B cell (primary cell): ENCODE measurements around the gene OR51D1. TPM values are rescaled to one million over a fixed set of nuclear protein-coding genes. Genes with fewer than 3 reads are reported as not detected.

Experiments used
- ATAC-seq: fragments of 200-7000 bp; cut with Tn5 transposase; one replicate; pipeline ENCODE4 v1.10.0; 2021; ENCODE audit warnings: low read depth, mild to moderate bottlenecking, moderate number of reproducible peaks, moderate library complexity
- CTCF ChIA-PET: fragments of 350-600 bp; sonication (Branson Sonifier 250); formaldehyde crosslinking; loops from one replicate; lab custom pipeline; 2021; ENCODE audit warnings: antibody characterized with exemption, inconsistent platforms; lab: Charles Lee
- POLR2A ChIA-PET: fragments of 350-600 bp; sonication (Branson Sonifier 250); formaldehyde crosslinking; loops from one replicate; lab custom pipeline; 2021; ENCODE audit warnings: antibody characterized with exemption; lab: Charles Lee
- DNase-seq: peaks from one replicate; pipeline ENCODE4 v3.0.0; 2013
- H2AFZ ChIP-seq: 2 replicates; pipeline ENCODE4 v1.6.1; 2012; ENCODE audit warnings: mild to moderate bottlenecking, low read depth, low read length; ENCODE audit not compliant: insufficient read depth, poor library complexity, severe bottlenecking
- H3K27ac ChIP-seq, 2 donors: 1 replicate in 1 of 2; 2 replicates in 1 of 2; pipeline ENCODE4 v1.5.1; 2012 to 2013; ENCODE audit warnings: low read length in 2 of 2, mild to moderate bottlenecking in 2 of 2, moderate library complexity in 1 of 2
- H3K27me3 ChIP-seq, 4 experiments: fragments of 200-600 bp in 1 of 4; sonication (generic) in 1 of 4; replicated peaks in 1 of 4; 1 replicate in 2 of 4; 2 replicates in 2 of 4; pipeline versions ENCODE4 v1.6.1 to v1.7.0; 2013 to 2016; ENCODE audit warnings: low read length in 3 of 4, mild to moderate bottlenecking in 2 of 4, mixed read lengths in 1 of 4, moderate library complexity in 1 of 4; ENCODE audit not compliant: insufficient read depth in 4 of 4, control insufficient read depth in 3 of 4; ENCODE audit errors: control extremely low read depth in 1 of 4
- H3K36me3 ChIP-seq, 2 experiments: replicated peaks in 1 of 2; 1 replicate in 1 of 2; 2 replicates in 1 of 2; pipeline versions ENCODE4 v1.6.1 to v1.7.1; 2013; ENCODE audit warnings: low read length in 1 of 2; ENCODE audit not compliant: insufficient read depth in 2 of 2, control insufficient read depth in 1 of 2; ENCODE audit errors: control extremely low read depth in 1 of 2, extremely low read depth in 1 of 2
- H3K4me1 ChIP-seq, 2 donors: fragments of 200-600 bp in 1 of 2; sonication (generic) in 1 of 2; 1 replicate in 1 of 2; 2 replicates in 1 of 2; pipeline versions ENCODE4 v1.5.1 to v1.6.1; 2013 to 2017; ENCODE audit warnings: low read length in 2 of 2; ENCODE audit not compliant: control insufficient read depth in 2 of 2, insufficient read depth in 2 of 2
- H3K4me2 ChIP-seq: replicated peaks from 2 replicates; pipeline ENCODE3; 2012; ENCODE audit warnings: mild to moderate bottlenecking, low read depth, low read length; ENCODE audit not compliant: poor library complexity, severe bottlenecking
- H3K4me3 ChIP-seq, 5 experiments: fragments of 200-600 bp in 1 of 5; sonication (generic) in 1 of 5; 1 replicate in 3 of 5; 2 replicates in 2 of 5; pipeline versions ENCODE4 v1.5.1 to v1.7.0; 2011 to 2016; ENCODE audit warnings: low read length in 4 of 5, mild to moderate bottlenecking in 4 of 5, low read depth in 2 of 5, control low read depth in 1 of 5, moderate library complexity in 1 of 5; ENCODE audit not compliant: insufficient read depth in 1 of 5; ENCODE audit errors: control extremely low read depth in 1 of 5, extremely low read depth in 1 of 5
- H3K79me2 ChIP-seq: fragments of 200-600 bp; sonication (generic); one replicate; pipeline ENCODE4 v1.6.0; 2016; ENCODE audit warnings: low read length; ENCODE audit not compliant: control insufficient read depth, insufficient read depth
- H3K9ac ChIP-seq: fragments of 200-600 bp; sonication (generic); 2 replicates; pipeline ENCODE4 v1.6.1; 2017; ENCODE audit warnings: mild to moderate bottlenecking, low read length, moderate library complexity
- H3K9me3 ChIP-seq, 3 donors: one replicate each; pipeline versions ENCODE4 v1.6.1 to v1.7.1; 2013; ENCODE audit warnings: low read length in 2 of 3; ENCODE audit not compliant: control insufficient read depth in 2 of 3, insufficient read depth in 1 of 3; ENCODE audit errors: control extremely low read depth in 1 of 3
- H4K20me1 ChIP-seq: 2 replicates; pipeline ENCODE4 v1.6.0; 2012; ENCODE audit warnings: mild to moderate bottlenecking, low read length; ENCODE audit not compliant: insufficient read depth, control insufficient read depth, poor library complexity, severe bottlenecking
- H3K27ac Mint-ChIP-seq: one replicate; pipeline ENCODE4 v1.8.0; 2021; ENCODE audit warnings: mixed read lengths
- H3K27me3 Mint-ChIP-seq: one replicate; pipeline ENCODE4 v1.8.0; 2021; ENCODE audit warnings: mixed read lengths
- H3K4me1 Mint-ChIP-seq: one replicate; pipeline ENCODE4 v1.8.0; 2021; ENCODE audit warnings: mixed read lengths
- H3K4me3 Mint-ChIP-seq: one replicate; pipeline ENCODE4 v1.8.0; 2021; ENCODE audit warnings: mixed read lengths
- H3K9me3 Mint-ChIP-seq: one replicate; pipeline ENCODE4 v1.8.0; 2022; ENCODE audit warnings: mixed read lengths; ENCODE audit not compliant: insufficient read depth
- EZH2 ChIP-seq: IDR thresholded peaks from 2 replicates; pipeline ENCODE4 v1.6.1; 2012; ENCODE audit warnings: borderline replicate concordance, low read depth, mild to moderate bottlenecking, moderate library complexity, low read length; ENCODE audit not compliant: insufficient read depth, poor library complexity, severe bottlenecking
- WGBS: methylation state at CpG from one replicate; pipeline ENCODE4 v1.1.5; 2013; ENCODE audit warnings: missing lambda C conversion rate; ENCODE audit not compliant: insufficient coverage; 5-methylcytosine and 5-hydroxymethylcytosine counted together
- intact Hi-C: fragments of 100-400 bp; cut with micrococcal nuclease; formaldehyde crosslinking; loops from one replicate; pipeline ENCODE4 v1.10.0; 2022
- polyA plus RNA-seq: library from polyadenylated mRNA; depleted of rRNA; stranded (reverse); fragments of >200 nt; gene quantifications from 2 replicates; pipeline ENCODE4 v1.2.3, GENCODE V29; 2012
- total RNA-seq, 2 donors: library from RNA; stranded (reverse); fragments of 120-200 nt in 1 of 2; gene quantifications; 1 replicate in 1 of 2; 2 replicates in 1 of 2; pipeline versions ENCODE4 v1.2.3 to v1.2.4, GENCODE V29; 2013 to 2022
- TF ChIP-seq, protein P1 (sequence below): fragments of 200-600 bp; IDR thresholded peaks from one replicate; pipeline ENCODE4 v1.8.0; 2022; ENCODE audit warnings: antibody characterized with exemption, mild to moderate bottlenecking

OR51D1 gene
- total and polyA plus RNA-seq, 2 donors (not counting 1 experiment from before 2014, with no cell fraction given), result not detected

DNA sequence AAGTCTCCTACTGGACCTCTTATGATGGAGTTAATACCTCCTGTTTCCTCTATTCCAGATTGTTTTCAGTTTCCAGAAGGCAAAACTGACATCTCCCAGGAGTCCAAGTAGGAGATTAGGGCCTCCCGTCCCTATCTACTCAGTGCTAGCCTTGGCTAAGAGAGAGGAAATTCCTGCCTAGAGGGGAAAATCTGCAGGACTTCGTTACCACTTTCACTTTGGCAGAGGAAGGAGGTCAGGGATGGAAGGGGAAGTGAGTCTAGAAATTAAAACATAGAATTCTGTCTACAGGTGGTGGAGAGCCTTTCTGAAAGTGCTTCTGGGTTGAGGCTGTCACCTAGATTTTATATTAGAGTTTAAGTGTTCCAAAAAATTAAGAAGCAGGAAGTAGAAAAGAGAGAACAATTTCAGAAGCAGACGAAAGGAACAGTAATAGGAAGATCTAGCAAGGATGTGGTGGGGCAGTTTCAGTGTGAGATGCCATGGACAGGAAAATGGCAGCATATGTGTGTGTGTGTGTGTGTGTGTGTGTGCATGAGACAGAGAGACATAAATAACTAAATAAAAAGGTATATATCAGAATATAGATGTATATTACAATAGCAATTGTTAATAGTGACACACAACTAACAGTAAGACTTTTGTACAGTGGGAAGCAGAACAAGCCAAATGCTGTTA is 26.9 kb upstream of the OR51D1 start:
- peaks cover 4% of the 10 kb centered on the region for H3K27me3 Mint-ChIP-seq
- Histone ChIP-seq H3K4me2 (peak overlapping the region; percentile 74), H3K9ac (peak overlapping the region; percentile 49), H3K79me2 (peaks cover 5% of the 10 kb centered on the region), H2AFZ (peak overlapping the region; percentile 100), H3K4me1 (peaks cover 21 to 29% of the 10 kb centered on the region in 2 donors), H3K27me3 (peaks cover 0 to 12% (median 2%) of the 10 kb centered on the region in 4 experiments), H3K4me3 (peak overlapping the region in 3 of 5 experiments; percentile 21 to 59 (median 37)), H4K20me1 (no peaks in the 10 kb centered on the region), H3K36me3 (no peaks in the 10 kb centered on the region), H3K27ac (peak overlapping the region; percentile 4 to 39), H3K9me3 (no peaks in the 10 kb centered on the region)
- H3K9me3 Mint-ChIP-seq, result peaks cover 3% of the 10 kb centered on the region
- H3K4me1 Mint-ChIP-seq, result peaks cover 45% of the 10 kb centered on the region
- intact Hi-C loops, result no loop called here
- CTCF ChIA-PET, result interaction anchor here (0.6 kb wide), 1 partner anchor 26 kb away, joined by 3 read pairs; no protein-coding TSS in a partner anchor
- POLR2A ChIA-PET, result no interaction called here
- ATAC-seq (no peak), DNase-seq (peak; percentile 39)
- WGBS, result 10% methylated on average over 2 of the region's 3 CpGs
- H3K4me3 Mint-ChIP-seq, result peak overlapping the region; percentile 58
- H3K27ac Mint-ChIP-seq, result peak overlapping the region; percentile 92
- TF ChIP-seq, protein P1, sequence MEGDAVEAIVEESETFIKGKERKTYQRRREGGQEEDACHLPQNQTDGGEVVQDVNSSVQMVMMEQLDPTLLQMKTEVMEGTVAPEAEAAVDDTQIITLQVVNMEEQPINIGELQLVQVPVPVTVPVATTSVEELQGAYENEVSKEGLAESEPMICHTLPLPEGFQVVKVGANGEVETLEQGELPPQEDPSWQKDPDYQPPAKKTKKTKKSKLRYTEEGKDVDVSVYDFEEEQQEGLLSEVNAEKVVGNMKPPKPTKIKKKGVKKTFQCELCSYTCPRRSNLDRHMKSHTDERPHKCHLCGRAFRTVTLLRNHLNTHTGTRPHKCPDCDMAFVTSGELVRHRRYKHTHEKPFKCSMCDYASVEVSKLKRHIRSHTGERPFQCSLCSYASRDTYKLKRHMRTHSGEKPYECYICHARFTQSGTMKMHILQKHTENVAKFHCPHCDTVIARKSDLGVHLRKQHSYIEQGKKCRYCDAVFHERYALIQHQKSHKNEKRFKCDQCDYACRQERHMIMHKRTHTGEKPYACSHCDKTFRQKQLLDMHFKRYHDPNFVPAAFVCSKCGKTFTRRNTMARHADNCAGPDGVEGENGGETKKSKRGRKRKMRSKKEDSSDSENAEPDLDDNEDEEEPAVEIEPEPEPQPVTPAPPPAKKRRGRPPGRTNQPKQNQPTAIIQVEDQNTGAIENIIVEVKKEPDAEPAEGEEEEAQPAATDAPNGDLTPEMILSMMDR, result no peak
- no peak for TF ChIP-seq EZH2

GRCh38 chr11:4611986-4612385 is 25.3 kb upstream of the OR51D1 start:
- Mint-ChIP-seq H3K27me3 (peaks cover 10% of the 10 kb centered on the region), H3K4me1 (peaks cover 34% of the 10 kb centered on the region), H3K4me3 (no peak overlapping the region), H3K27ac (no peak overlapping the region), H3K9me3 (peaks cover 3% of the 10 kb centered on the region)
- Histone ChIP-seq H3K36me3 (no peaks in the 10 kb centered on the region), H3K27me3 (peaks cover 0 to 12% (median 2%) of the 10 kb centered on the region in 4 experiments), H3K4me2 (no peak overlapping the region), H4K20me1 (no peaks in the 10 kb centered on the region), H3K27ac (no peak overlapping the region), H3K9me3 (no peaks in the 10 kb centered on the region), H3K4me3 (no peak overlapping the region), H3K79me2 (peaks cover 5% of the 10 kb centered on the region), H3K4me1 (peaks cover 19 to 21% of the 10 kb centered on the region in 2 donors), H2AFZ (no peak overlapping the region), H3K9ac (no peak overlapping the region)
- WGBS, result no CpG with 5 or more reads among the region's 2 CpGs
- CTCF ChIA-PET, result no interaction called here
- intact Hi-C loops, result no loop called here
- no peak for ATAC-seq
- POLR2A ChIA-PET, result no interaction called here
- TF ChIP-seq EZH2, result no peak
- TF ChIP-seq, protein P1, result no peak
- no peak for DNase-seq
